Left colon (tissue), 2 donors: ENCODE data around the gene TSEN34. TPM values are rescaled to one million over a fixed set of nuclear protein-coding genes. Genes with fewer than 3 reads are reported as not detected.

ENCODE experiments used
- ATAC-seq: fragments of 200-7000 bp; cut with Tn5 transposase; one replicate; pipeline ENCODE4 v1.9.1; 2020; ENCODE audit warnings: mild to moderate bottlenecking, moderate library complexity
- DNase-seq, 2 donors: peaks; one replicate each; pipeline ENCODE4 v3.0.0-alpha.2; 2020
- intact Hi-C, 2 donors: fragments of 100-400 bp; cut with DNase I in 1 of 2; cut with micrococcal nuclease in 1 of 2; formaldehyde crosslinking; loops; one replicate each; pipeline versions ENCODE4 v1.11.2 to v1.14.0; 2022; cut with DNase I, micrococcal nuclease
- long read RNA-seq: library from polyadenylated mRNA; unstranded; transcript quantifications from one replicate; pipeline ENCODE4 v2.0.0, GENCODE V29; 2021
- total RNA-seq, 2 donors: library from RNA; stranded (reverse); fragmentation: NEBNext Ultra II Directional; extraction: Animal tissue kit (Norgen Biotek cat#: 25700); gene quantifications; one replicate each; pipeline ENCODE4 v1.2.1, GENCODE V29; 2021
- donor health status: DM: no; HTN: no; CAD: no.
- donor health status: DM: yes; HTN: yes; CAD: no.

Gene TSEN34
- 10 to 100 TPM; 38.9 to 41.6 TPM for total RNA-seq
- long read RNA-seq, transcript TSEN34-201 (5 exons, 2,294 nt), result minor isoform, 37 of 139 reads
- long read RNA-seq, transcript TSEN34-202 (5 exons, 1,548 nt), result minor isoform, 6 of 139 reads
- long read RNA-seq, transcript TSEN34-203 (4 exons, 1,349 nt), result major isoform, 76 of 139 reads
- long read RNA-seq, partial matches to known transcripts, result 12 of 139 reads
- long read RNA-seq, other reads (novel, unspliced or antisense), result 8 of 139 reads

DNA sequence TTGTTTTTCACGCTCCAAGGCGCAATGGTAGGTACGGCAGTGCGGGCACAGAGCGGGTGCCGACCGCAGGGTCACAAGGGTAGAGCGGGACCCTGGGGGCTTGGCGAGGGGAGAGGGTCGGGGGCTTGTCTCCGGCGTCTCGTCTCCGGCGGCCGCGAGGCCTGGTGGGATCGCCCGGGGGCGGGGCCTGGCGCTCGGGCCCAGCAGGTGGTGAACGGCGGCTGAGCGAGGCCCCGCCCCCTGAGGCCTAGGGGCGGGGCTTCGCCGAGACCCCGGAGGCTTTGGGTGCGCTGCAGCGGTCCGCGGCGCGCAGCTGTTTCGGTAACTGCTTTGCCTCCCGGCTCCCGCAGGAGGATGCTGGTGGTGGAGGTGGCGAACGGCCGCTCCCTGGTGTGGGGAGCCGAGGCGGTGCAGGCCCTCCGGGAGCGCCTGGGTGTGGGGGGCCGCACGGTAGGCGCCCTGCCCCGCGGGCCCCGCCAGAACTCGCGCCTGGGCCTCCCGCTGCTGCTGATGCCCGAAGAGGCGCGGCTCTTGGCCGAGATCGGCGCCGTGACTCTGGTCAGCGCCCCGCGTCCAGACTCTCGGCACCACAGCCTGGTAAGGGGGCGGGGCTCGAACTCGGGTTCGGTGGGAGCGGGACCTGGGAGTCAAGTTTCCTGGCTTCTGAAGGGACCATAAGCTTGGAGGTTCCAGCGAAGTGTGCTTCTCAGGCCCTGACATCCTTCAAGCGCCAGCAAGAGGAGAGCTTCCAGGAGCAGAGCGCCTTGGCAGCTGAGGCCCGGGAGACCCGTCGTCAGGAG lies at the start of gene TSEN34:
TSEN34 (plus strand) TSS at position 298 of the 800 bp plus-strand sequence; CDS start at position 355, 57 bp downstream.
- DNase-seq (peak; percentile 58 to 89), ATAC-seq (peak; percentile 42)
- intact Hi-C loops, result no loop called here

DNA sequence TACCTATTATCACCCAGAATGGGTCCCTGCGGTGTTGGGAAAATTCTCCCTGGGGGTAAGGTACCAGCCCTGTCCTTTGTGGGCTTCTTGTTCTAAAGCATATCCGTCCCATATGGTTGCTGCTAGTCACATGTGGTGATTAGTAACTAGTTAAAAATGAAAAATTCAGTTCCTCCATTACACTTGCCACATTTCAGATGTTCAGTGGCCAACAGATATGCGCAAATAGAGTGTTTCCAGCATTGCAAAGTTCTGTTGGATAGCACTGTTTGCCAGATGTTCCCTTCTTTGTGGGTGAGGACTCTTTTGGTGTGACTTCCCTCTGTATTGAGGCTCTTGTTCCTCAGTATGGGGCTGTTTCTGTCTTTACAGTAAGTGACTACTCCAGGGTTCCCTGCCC lies 49.8 kb upstream of the TSEN34 start:
- no peak for DNase-seq
- intact Hi-C loops, result no loop called here
- ATAC-seq, result no peak

DNA sequence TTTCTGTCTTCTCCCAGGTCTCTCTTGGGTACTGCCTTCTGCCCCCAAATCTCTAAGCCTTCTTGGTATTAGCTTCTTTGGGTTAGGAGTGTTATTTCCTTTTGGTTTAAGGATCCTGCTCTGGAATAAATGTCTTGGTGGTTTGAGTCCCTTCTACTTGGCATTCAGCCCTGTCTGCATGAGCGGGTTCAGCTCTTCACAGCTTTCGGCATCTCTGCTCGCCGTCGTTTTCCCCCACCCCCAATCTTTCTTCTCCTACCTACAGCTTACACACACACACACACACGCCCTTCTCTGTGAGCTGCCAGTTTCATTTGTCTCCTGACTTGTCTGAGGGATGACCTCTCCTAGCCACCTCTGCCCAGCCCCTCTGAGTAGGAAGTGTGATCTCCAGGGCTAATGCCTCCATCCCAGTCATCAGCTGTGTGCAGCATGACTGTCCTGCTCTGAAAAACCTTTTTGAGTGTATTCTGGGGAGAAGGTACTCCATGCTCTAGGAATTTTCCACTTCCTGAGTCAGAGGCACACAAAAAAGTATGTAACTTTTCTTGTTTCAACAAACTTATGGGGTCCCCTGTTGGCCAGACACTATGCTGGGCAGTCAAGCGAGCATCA lies 48.8 kb upstream of the TSEN34 start:
- intact Hi-C loops, result no loop called here
- DNase-seq, result no peak
- no peak for ATAC-seq

DNA sequence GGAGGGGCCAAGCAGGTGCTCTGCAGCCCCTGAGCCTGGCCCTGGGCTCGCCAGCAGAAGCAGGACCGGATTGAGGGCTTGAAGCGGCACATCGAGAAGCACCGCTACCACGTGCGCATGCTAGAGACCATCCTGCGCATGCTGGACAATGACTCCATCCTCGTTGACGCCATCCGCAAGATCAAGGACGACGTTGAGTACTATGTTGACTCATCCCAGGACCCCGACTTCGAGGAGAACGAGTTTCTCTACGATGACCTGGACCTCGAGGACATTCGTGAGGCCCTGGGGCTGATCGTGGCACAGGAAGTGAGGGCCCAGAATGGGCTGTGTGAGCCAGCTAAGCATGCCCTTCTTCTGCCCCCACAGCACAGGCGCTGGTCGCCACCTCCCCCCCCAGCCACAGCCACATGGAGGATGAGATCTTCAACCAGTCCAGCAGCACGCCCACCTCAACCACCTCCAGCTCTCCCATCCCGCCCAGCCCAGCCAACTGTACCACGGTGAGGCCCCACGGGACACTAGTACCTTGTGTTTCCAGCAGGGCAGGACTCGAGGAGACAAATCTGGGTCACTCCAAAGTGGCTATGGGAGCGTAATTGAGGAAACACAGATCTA lies 45.5 kb upstream of the TSEN34 start:
- DNase-seq (no peak), ATAC-seq (no peak)
- intact Hi-C loops, result no loop called here

DNA sequence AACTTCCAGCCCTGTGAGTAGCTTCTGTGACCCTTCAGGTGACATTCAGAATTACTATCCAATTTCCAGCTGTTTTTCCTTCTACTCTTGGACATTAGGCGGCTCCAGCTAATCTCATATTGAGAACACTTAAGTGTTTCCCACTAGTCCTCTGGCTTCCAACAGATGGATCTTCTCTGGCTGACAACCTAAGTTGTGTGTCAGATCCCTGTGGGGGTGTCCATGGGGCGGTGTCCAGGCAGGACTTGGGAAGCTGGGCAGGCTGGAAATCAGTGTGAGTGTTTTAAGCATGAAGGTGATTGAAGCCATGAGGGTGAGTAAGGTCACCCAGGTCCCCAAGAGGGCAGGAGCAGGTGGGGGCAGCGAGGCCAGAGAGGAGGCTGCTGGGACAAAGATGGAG lies 43.4 kb upstream of the TSEN34 start:
- intact Hi-C loops, result no loop called here
- no peak for ATAC-seq
- DNase-seq, result no peak

DNA sequence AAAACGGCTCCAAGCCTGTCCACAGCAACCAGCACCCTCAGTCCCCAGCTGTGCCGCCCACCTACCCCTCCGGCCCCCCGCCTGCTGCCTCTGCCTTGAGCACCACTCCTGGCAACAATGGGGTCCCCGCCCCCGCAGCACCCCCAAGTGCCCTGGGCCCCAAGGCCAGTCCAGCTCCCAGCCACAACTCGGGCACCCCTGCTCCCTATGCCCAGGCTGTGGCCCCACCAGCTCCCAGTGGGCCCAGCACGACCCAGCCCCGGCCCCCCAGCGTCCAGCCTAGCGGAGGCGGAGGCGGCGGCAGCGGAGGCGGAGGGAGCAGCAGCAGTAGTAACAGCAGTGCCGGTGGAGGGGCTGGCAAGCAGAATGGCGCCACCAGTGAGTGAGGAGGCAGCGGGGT lies 43.0 kb upstream of the TSEN34 start:
- DNase-seq (no peak), ATAC-seq (no peak)
- intact Hi-C loops, result no loop called here

DNA sequence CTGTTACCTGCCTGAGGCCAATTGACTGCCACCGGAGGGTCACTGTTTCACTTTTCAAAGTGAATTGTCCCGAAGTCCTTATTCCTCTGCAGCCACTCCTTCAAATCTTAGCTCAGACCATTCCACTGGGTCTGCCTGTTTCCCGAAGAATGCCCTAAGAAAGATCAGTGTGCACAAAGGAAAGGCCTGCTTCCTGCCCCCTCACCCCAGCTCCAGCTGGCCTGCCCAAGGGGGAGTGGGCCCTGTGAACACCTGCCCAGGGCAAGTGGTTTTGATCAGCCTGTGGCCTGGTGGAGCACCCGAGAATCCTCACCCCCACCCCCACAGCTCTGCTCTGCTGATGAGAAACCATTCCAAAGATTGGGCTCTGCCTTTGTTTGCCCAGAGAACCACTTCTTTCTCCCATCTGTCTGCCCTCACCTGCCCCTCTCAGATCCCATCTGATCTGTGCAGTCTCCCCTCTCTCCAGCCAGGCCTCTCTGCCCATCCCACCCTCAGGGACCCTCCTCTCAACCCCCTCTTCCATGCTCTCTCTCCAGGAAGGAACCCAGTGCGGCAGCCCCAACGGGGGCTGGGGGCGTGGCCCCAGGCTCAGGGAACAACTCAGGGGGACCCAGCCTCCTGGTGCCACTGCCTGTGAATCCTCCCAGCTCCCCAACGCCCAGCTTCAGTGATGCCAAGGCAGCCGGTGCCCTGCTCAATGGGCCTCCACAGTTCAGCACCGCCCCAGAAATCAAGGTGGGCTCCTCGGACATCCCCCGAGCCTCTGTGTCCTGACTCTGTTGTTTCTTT lies 41.9 kb upstream of the TSEN34 start:
- no peak for ATAC-seq
- DNase-seq, result no peak
- intact Hi-C loops, result no loop called here

DNA sequence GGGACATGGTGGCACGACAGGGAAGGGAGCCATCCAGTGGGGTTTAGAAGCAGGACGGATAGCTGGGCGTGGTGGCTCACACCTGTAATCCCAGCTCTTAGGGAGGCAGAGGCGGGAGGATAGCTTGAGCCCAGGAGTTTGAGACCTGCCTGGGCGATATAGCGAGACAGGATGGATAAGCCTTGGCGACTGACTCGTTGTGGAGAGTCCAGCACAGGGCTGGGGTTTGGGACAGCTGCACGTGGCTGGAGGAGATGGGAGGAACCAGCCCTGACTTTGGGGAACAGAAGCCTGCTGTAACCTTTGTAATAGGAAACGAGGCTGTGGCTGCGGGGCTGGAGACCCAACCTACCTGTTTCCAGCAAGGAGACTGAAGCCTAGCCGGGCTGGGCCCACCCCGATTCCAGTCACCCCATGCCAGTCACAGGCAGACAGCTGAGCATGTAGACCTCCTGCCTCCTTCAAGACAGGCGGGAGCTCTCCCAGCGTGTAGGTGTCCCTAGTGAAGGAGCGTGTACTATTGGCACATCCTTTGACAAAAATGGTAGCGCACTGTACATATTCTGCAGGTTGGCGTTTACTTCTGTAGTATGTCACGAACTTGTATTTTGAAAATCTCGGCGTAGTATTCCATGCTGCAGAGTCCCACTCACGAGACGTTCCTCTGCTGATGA lies 39.6 kb upstream of the TSEN34 start:
- intact Hi-C loops, result no loop called here
- DNase-seq, result no peak
- no peak for ATAC-seq

DNA sequence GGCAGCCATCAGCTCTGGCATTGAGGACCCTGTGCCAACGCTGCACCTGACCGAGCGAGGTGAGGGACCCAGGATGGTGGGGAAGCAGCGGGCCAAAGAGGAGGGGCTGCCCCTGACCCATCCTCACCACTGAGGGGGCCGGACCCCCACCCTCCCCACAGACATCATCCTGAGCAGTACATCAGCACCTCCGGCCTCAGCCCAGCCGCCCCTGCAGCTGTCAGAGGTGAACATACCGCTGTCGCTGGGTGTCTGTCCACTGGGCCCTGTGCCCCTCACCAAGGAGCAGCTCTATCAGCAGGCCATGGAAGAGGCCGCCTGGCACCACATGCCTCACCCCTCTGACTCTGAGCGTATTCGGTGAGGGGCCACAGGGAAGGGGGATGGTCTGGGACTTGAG lies 38.8 kb upstream of the TSEN34 start:
- DNase-seq, result no peak
- intact Hi-C loops, result no loop called here

DNA sequence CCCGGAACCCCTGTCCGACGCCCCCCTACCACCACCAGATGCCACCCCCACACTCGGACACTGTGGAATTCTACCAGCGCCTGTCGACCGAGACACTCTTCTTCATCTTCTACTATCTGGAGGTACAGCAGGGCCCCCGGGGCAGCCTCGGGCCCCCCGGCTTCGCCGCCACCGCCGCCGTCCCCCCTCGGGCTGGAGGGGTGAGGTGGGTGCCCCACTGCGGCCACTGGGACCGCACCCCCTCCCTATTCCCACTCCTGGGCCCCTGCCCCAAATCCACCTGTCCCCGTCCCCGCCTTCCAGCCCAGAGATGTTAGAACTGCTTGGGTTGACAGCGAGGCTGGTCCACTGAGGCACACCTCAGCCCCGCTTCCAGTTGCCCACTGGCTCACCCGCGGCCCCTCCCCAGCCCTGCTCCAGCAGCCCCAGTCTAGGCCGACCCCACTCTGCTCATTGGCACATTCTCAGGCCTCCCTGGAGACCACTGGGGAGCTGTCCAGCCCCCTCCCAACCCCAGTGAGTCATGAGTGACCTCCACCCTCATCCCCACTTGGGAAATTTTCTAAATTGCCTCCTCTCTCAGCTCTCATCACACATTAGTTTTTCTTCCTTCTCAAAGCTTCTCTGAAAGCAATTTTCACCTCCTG lies 38.1 kb upstream of the TSEN34 start:
- DNase-seq (no peak), ATAC-seq (peak; percentile 2)
- intact Hi-C loops, result no loop called here

More for the DNA sequence above, 38.8 kb upstream of the TSEN34 start:
- peak; percentile 3 for ATAC-seq

DNA sequence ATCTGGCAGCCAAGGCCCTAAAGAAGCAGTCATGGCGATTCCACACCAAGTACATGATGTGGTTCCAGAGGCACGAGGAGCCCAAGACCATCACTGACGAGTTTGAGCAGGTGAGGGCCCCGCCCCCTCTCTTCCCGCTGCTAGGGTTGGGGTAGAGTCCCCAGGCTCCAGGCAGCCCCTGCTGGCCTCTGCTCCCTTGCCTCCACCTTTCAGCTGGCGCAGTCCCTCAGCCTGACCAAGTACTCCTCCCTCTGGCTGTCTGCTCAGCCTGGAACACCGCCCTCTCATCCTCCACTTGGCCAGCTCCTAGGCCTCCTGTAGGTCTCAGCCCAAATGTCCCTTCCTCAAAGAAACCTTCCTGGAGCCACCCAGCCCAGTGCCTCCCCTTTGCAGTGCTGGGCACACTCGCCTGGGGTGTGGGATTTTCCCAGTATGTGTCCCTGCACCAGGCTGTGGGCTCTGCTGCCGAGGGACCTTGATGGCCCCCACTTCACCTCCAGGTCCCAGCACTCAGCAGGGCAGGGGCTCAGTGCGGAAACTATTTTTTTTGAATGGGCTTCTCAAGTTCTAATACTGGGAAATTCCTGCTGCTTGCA lies 37.3 kb upstream of the TSEN34 start:
- no peak for DNase-seq
- intact Hi-C loops, result no loop called here
- no peak for ATAC-seq

DNA sequence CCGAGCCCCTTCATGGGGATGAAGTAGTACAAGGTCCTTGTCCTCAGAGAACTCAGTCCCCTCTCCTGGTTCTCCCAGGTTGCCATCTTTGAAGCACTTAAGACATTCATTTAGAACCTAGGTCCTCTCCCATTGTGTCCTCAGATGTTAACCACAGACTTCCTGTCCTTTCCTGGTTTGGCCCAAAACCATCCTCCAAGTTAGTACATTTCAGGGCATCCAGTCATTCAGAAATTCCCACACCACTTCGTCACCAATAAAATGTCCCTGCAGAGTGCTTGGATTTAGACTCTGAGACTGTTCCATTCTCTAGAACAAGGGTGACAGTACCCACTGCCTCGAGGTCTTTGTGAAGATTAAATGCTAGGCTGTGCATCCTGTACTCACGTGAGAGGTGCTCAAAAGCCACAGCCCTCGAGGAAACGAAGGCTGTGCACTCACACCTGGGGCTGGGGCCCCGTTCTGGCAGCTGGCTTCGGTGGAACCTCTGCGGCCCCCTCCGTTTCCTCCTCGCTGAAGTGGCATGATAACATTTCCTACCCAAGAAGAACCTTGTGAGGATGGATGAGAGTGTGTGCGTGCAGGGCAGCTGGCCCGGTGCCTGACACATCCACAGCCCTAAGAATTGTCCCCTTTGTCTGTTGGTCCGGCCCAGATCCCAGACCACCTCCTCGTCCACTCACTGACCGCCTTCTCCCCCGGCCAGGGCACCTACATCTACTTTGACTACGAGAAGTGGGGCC lies 36.3 kb upstream of the TSEN34 start:
- intact Hi-C loops, result no loop called here
- DNase-seq (no peak), ATAC-seq (no peak)

DNA sequence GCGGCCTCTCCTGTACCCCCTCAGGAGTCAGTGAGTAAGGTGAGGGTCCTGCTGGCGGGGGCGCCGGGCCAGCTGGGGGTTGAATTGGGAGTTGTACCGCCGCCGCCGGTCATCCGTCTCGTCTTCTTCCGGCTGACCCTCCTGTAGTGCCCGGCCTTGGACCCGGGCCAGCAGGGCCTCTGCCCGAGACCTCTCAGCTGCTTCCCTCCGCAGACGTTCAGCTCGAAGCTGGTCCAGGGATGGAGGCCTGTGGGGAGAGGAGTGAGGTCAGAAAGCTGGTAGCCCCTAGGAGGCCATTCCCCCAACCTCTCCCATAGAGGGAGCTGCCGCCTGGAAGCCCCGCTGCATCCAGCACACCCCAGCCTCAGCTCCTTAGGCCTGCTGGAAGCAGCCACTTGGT lies 35.4 kb upstream of the TSEN34 start:
- ATAC-seq (no peak), DNase-seq (no peak)
- intact Hi-C loops, result no loop called here

DNA sequence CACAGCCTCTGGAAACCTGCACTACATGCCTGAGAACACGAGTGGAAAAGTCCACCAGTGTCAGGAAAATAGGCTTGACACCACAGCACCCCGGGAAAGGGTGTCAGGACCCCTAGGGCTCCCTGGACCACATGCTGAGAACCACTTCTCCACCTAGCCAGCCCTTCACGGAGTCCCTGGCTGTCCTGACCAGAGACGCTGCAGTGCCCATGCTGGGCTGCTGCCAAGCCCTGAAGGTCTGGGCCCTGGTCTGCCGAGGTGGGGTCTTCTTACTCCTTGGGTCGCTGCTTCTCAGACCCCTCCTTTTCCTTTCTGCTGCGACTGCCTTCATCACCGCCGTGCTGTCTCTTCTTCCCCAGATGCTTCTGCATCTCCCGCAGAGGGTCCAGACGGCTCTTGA lies 34.6 kb upstream of the TSEN34 start:
- intact Hi-C loops, result no loop called here
- DNase-seq (no peak), ATAC-seq (no peak)

DNA sequence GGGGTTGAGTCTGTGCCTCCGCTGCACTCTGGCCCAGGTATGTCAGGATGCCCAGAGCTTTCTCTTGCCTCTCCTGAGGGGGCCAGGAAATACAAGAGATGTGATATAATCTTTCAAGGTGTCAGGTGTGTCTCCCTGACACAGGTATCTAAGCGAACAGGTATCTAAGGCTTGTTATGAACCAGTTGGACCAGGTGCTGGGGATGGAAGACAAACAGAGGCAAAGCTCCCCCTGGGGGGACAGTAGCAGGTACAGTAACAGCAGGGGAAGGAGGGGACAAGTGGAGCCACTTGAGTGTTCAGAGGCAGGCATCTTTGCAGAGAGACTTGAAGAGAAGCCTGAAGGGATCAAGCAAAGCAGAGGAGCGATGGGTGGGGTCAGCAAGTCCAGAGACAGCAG lies 34.2 kb upstream of the TSEN34 start:
- intact Hi-C loops, result no loop called here
- ATAC-seq, result no peak
- DNase-seq, result no peak

DNA sequence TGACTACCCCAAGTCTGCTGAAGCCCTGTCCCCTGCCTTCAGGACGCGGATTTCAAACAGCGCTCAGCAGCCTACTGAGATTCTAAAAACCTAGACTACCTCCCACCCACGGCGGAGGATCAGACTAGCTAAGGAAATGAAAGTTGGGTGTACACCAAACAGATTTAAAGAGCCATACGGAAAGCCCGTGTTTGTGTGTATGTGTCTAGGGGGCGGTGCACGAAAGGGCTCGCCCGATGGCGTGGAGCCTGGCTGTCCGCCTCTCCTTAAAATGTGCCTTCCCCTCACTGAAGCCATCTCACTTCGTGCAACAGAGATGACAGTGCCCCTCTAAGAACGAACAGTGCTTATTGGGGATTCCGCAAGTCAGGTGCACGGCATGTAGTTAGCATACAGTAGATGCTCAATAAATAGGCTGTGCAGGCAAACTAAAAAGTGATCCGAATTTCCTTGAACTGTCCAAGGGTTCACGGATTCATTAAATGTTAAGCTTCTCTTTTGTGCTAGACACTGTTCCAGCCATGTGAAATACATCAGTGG lies 32.2 kb upstream of the TSEN34 start:
- ATAC-seq, result no peak
- no peak for DNase-seq
- intact Hi-C loops, result no loop called here
